WI38 (cell line): Measurements from ENCODE around the gene PEX11A.

Experiments
- H3K4me3 ChIP-seq: 2 replicates; pipeline ENCODE4 v1.5.1; 2011; ENCODE audit warnings: low read depth, mild to moderate bottlenecking, control low read depth, low read length
- CTCF ChIP-seq: IDR thresholded peaks from 2 replicates; pipeline ENCODE4 v1.5.1; 2012; ENCODE audit warnings: low read depth, mild to moderate bottlenecking, control low read depth, low read length

The PEX11A gene

GRCh38 chr15:89725064-89725463 lies 34.5 kb upstream of the PEX11A start:
- no peak overlapping the region for H3K4me3 ChIP-seq
- TF ChIP-seq CTCF = no peak

- H3K4me3 ChIP-seq = no peak overlapping the region
- TF ChIP-seq CTCF = no peak
These were observed 34.1 kb upstream of the PEX11A start for GRCh38 chr15:89724621-89725020.

GRCh38 chr15:89723031-89723430 lies 32.5 kb upstream of the PEX11A start:
- TF ChIP-seq CTCF = no peak
- no peak overlapping the region for H3K4me3 ChIP-seq

- no peak for TF ChIP-seq CTCF
- no peak overlapping the region for H3K4me3 ChIP-seq
These were observed 24.2 kb upstream of the PEX11A start for GRCh38 chr15:89714775-89715174.

- H3K4me3 ChIP-seq = no peak overlapping the region
- TF ChIP-seq CTCF = no peak
These were observed 17.0 kb upstream of the PEX11A start for GRCh38 chr15:89707577-89707976.

GRCh38 chr15:89704411-89704810 lies 13.9 kb upstream of the PEX11A start:
- H3K4me3 ChIP-seq = no peak overlapping the region
- no peak for TF ChIP-seq CTCF

- H3K4me3 ChIP-seq = no peak overlapping the region
- no peak for TF ChIP-seq CTCF
These were observed 4.6 kb upstream of the PEX11A start for GRCh38 chr15:89695198-89695597.
